Prostate gland (tissue), 2 donors: ENCODE results near the gene NUP210L. TPM values are rescaled to one million over a fixed set of nuclear protein-coding genes. Genes with fewer than 3 reads are reported as not detected.
"Not testable (repeated sequence)": the region's sequence is repeated elsewhere in the genome, so short reads cannot be mapped to it uniquely, and the experiment has no call there.

Experiments
- DNase-seq: peaks from one replicate; pipeline ENCODE4 v3.0.0-alpha.2; 2019; ENCODE audit warnings: low spot score
- H3K27ac ChIP-seq, 2 donors: fragments of 200-600 bp; sonication (generic); 2 replicates each; pipeline ENCODE4 v1.5.1; 2017 to 2019
- H3K27me3 ChIP-seq: fragments of 200-600 bp; sonication (generic); replicated peaks from 2 replicates; pipeline ENCODE4 v1.5.1; 2019; ENCODE audit not compliant: insufficient read depth
- H3K36me3 ChIP-seq, 2 donors: fragments of 200-600 bp; sonication (generic); 1 replicate in 1 of 2; 2 replicates in 1 of 2; pipeline versions ENCODE4 v1.5.1 to v1.8.1; 2017 to 2019
- H3K4me1 ChIP-seq: fragments of 200-600 bp; sonication (generic); replicated peaks from 2 replicates; pipeline ENCODE4 v1.5.1; 2019
- H3K4me3 ChIP-seq, 2 donors: fragments of 200-600 bp; sonication (generic); 2 replicates each; pipeline ENCODE4 v1.5.1; 2017 to 2019
- H3K9me3 ChIP-seq: fragments of 200-600 bp; sonication (generic); 2 replicates; pipeline ENCODE4 v1.5.1; 2017
- CTCF ChIP-seq, 4 experiments: fragments of 200-600 bp in 2 of 4; fragments of 450-650 bp in 2 of 4; sonication (generic) in 2 of 4; IDR thresholded peaks; 1 replicate in 3 of 4; 2 replicates in 1 of 4; pipeline ENCODE4 v1.5.1; 2016 to 2019; ENCODE audit warnings: antibody characterized with exemption in 4 of 4, mild to moderate bottlenecking in 2 of 4, moderate library complexity in 2 of 4
- POLR2A ChIP-seq: fragments of 450-650 bp; IDR thresholded peaks from one replicate; pipeline ENCODE4 v1.6.1; 2016; ENCODE audit warnings: antibody characterized with exemption, mild to moderate bottlenecking
- POLR2AphosphoS5 ChIP-seq: sonication (generic); formaldehyde crosslinking; IDR thresholded peaks from one replicate; pipeline ENCODE4 v1.6.1; 2017; ENCODE audit warnings: antibody characterized with exemption
- WGBS: methylation state at CpG from one replicate; pipeline ENCODE4 v1.1.5; 2018; 5-methylcytosine and 5-hydroxymethylcytosine counted together
- intact Hi-C: fragments of 100-400 bp; cut with DNase I; formaldehyde crosslinking; loops from one replicate; pipeline ENCODE4 v1.14.2; 2022
- total RNA-seq, 2 donors: library from RNA; depleted of rRNA; stranded (reverse); fragments of >200 nt; gene quantifications; one replicate each; pipeline ENCODE4 v1.1.0, GENCODE V29; 2016

NUP210L gene
- total RNA-seq, 2 donors from 2014 or later: 0.05 to 5.7 TPM

GRCh38 chr1:154019269-154019668 lies 135.6 kb downstream of the NUP210L start:
- no peak for TF ChIP-seq CTCF (IDR thresholded peaks at IDR 0.05)
- TF ChIP-seq POLR2A: no peak
- no peak for TF ChIP-seq POLR2AphosphoS5

GRCh38 chr1:154014154-154014907 lies 140.5 kb downstream of the NUP210L start:
- DNase-seq: no peak
- no peaks in the 10 kb centered on the region for H3K4me1 ChIP-seq
- intact Hi-C loops: no loop called here
- TF ChIP-seq CTCF (IDR thresholded peaks at IDR 0.05): no peak
- no peak for TF ChIP-seq POLR2AphosphoS5
- TF ChIP-seq POLR2A: no peak
- no peaks in the 10 kb centered on the region for H3K9me3 ChIP-seq
- no peak overlapping the region for H3K27ac ChIP-seq
- no peaks in the 10 kb centered on the region for H3K36me3 ChIP-seq
- H3K4me3 ChIP-seq: no peak overlapping the region
- H3K27me3 ChIP-seq: no peaks in the 10 kb centered on the region
- WGBS: 85% methylated on average over 3 of the region's 3 CpGs

More at GRCh38 chr1:154019269-154019668, 135.6 kb downstream of the NUP210L start:
- WGBS: 65% methylated on average over 4 of the region's 4 CpGs
- intact Hi-C loops: no loop called here
- no peaks in the 10 kb centered on the region for H3K4me1 ChIP-seq
- no peak overlapping the region for H3K4me3 ChIP-seq
- H3K36me3 ChIP-seq: no peaks in the 10 kb centered on the region
- no peak overlapping the region for H3K27ac ChIP-seq
- H3K9me3 ChIP-seq: no peaks in the 10 kb centered on the region
- DNase-seq: no peak
- no peaks in the 10 kb centered on the region for H3K27me3 ChIP-seq

- H3K27me3 ChIP-seq, H3K4me3 ChIP-seq, DNase-seq, H3K4me1 ChIP-seq, H3K36me3 ChIP-seq, intact Hi-C loops, H3K9me3 ChIP-seq, H3K27ac ChIP-seq: not testable (repeated sequence)
- 98% methylated on average over 14 of the region's 14 CpGs for WGBS
Measured at GRCh38 chr1:154012543-154012942, 142.3 kb downstream of the NUP210L start.

- Histone ChIP-seq H3K27me3 (no peaks in the 10 kb centered on the region), H3K36me3 (no peaks in the 10 kb centered on the region), H3K4me3 (no peak overlapping the region), H3K27ac (no peak overlapping the region), H3K9me3 (no peaks in the 10 kb centered on the region), H3K4me1 (no peaks in the 10 kb centered on the region)
- TF ChIP-seq CTCF (IDR thresholded peaks at IDR 0.05) (no peak), POLR2A (no peak), POLR2AphosphoS5 (no peak)
- 94% methylated on average over 1 of the region's 1 CpG for WGBS
- intact Hi-C loops: no loop called here
- DNase-seq: no peak
Measured at GRCh38 chr1:154012129-154012528, 142.7 kb downstream of the NUP210L start.

- Histone ChIP-seq H3K4me3 (no peak overlapping the region), H3K27ac (no peak overlapping the region), H3K9me3 (no peaks in the 10 kb centered on the region), H3K36me3 (no peaks in the 10 kb centered on the region), H3K4me1 (no peaks in the 10 kb centered on the region), H3K27me3 (no peaks in the 10 kb centered on the region)
- 89% methylated on average over 3 of the region's 3 CpGs for WGBS
- no peak for DNase-seq
- intact Hi-C loops: no loop called here
- TF ChIP-seq POLR2A (no peak), POLR2AphosphoS5 (no peak), CTCF (IDR thresholded peaks at IDR 0.05) (no peak)
Measured at GRCh38 chr1:154006136-154006535, 148.7 kb downstream of the NUP210L start.
